ENCODE data around the gene CNTNAP4.

The CNTNAP4 gene

DNA sequence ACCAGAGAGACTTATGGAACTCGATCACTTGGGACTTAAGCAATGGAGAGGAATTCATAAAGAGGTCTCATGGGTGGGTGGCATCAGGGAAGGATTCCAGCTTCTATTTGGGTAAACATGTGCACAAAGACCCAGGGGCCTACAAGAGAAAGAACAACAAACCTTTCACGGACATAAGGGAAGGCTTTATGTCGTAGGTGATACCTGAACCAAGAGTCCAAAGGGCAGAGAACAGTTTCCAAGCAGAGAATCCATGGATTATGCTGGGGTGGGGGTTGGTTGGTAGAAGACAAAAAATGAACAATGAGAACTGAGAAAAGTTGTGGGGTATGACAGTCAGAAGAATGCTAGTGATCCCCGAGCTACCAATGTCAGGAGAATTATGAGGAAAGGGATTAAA lies 119.8 kb downstream of the CNTNAP4 start:
- DNase-seq (ENCODE audit: low spot score): no peak

DNA sequence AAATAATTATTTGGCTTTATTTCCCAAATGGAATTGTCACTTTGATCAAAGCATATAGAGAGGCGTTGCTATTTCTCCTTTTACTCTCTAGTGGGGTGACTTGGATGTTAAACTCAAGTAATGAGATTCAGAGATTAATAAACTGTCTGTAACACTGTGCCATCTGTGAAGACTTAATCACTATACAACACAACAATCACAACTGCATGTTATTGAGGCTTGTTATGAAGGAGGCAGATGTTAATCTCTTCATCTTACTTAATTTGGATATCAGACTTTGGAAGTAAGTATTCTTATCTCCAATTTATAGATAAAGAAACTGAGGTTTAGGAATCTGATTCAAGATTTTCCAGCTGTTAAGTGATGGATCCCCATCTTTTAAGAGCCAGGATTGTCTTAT lies 132.5 kb downstream of the CNTNAP4 start:
- DNase-seq (ENCODE audit: low spot score): no peak

DNA sequence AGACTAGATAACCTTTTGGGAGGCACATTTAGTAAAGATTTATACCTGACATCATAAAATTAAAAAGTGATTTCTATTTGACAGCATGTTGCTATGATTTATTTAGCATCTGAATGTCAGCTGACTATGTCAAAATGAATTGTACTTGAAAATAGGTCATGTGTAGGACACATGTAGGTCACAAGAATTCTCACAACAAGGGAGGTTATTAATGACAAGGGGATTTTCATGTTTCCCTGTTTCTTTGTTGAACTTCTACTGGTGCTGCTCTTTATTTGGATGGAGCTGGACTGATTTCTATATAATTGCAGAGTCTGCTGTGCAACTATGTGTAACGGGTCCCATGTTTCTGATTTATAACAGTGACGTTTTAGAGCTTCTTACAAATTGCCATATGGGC lies 144.4 kb downstream of the CNTNAP4 start:
- DNase-seq (ENCODE audit: low spot score): no peak

DNA sequence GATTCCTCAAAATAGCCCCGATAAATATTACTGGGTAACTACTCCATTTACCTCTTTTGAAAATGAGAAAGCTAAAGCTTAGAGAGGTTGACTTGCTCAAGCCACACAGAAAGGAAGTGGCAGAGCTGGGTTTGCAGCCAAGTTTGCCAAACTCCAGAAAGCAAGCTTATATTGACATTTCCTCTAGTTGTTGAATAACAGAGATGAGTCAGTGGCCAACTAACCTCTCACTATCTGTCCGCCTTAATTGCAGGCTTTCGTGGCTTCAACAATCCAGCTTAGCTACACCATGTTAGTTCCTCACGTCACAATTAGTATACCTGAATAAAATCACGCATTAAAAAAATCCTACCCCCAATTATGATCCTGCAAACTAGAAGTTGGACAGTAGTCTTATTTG lies 151.7 kb downstream of the CNTNAP4 start:
- DNase-seq (ENCODE audit: low spot score): no peak

DNA sequence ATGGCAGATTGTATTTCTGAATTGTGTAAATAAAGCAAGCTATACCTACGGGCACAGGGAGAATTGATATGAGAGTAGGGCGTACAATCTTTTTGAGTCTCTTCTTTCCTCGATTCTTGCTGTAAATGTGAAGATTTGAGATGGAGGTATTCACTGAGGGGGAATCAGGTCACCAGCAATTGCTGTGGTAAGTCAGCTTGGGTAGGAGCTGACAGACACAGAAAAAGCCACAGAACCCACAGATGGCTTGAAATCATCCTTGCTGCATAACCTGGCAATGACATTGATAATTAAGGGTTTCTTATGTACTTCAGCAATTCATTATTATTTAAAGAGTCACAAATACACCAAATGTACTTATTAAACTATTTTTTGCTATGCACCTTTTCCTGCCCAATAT lies 164.2 kb downstream of the CNTNAP4 start:
- no peak for DNase-seq (ENCODE audit: low spot score)

DNA sequence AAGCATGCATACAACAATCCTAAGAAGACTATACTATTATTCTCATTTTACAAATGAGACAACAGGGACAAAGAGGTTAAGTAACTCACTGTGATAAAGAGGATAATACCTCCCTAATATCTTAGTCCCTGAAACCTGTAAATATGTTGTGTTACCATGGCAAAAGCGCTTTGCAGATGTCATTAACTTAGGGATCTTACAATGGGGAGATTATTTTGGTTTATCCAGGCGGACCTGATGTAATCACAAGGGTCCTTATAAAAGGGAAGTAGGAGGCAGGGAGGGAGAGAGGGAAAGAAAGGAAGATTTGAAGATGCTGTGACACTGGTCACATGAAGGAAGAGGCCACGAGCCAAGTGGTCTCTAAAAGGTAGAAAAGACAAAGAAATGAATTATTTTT lies 164.7 kb downstream of the CNTNAP4 start:
- DNase-seq (ENCODE audit: low spot score): no peak

DNA sequence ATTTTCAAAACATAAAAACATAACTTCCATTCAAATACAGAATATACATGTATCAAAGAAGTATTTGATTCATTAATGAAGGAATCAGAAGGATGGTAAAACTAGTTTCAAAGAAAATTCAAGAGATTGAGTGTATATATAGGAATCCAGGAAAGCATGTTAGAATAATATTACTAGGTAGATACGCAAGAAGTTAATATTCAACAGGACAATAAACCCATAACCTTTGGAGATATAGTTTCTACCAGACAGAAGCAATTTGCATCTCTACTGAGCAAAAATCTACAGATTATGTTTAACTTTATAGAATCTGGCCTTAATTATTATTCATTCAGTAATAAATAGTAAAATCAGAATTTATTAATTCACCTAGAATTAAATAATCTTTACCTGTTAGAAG lies 166.8 kb downstream of the CNTNAP4 start:
- no peak for DNase-seq (ENCODE audit: low spot score)

DNA sequence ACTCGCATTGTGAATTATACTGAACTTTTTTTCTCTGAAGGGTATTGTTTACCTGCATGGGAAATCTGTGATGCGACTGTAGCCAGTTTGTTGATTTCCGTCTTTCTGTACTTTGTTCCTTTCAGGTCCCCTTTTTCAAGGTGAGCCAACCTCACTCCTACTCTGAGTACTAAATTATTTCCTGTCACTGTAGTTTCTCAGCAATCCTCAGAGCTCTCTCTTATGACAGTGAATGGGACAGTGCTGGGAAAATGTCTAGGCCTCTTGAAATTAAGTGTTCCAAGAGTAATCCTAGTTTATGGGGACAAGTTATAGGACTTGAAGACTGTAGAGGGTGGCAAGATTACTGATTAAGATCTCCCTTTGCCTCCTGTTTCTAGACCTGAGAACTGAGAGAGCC lies 167.6 kb downstream of the CNTNAP4 start:
- no peak for DNase-seq (ENCODE audit: low spot score)

DNA sequence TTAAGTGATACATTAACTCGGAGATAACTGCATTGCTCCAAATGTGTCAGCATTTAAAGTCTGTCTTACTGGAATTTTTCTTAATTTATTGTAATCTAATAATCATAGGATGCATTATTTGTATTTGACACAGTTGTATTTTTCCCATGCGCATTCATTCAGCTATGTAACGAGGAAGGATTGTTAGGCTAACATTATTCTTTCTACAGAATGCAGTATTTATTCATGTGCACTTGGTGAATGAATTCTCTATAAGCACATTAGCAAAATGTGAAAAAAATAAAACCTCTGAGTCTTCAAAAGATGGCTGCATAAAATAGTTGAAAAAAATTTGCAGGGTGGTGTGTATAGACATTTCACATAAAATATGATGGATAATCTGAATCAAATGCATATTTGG lies 168.6 kb downstream of the CNTNAP4 start:
- no peak for DNase-seq (ENCODE audit: low spot score)

DNA sequence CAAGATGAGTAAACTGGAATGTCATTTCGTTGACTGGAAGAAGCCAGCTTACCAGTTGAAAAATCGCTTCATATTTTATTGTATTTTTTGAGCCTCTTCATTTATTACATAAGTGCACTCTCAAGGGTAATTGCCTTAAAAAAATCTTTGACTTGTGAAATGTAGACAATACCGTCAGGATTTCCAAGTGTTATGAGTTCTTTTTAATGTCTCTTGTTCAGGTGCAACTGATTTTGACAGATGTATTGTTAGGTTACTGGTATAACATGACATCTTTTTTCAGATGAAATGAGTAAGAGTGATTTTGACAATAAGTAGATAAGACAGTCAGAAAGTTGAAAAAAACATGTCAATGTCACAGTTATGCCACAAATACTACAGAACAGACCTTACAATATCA lies 169.1 kb downstream of the CNTNAP4 start:
- no peak for DNase-seq (ENCODE audit: low spot score)

DNA sequence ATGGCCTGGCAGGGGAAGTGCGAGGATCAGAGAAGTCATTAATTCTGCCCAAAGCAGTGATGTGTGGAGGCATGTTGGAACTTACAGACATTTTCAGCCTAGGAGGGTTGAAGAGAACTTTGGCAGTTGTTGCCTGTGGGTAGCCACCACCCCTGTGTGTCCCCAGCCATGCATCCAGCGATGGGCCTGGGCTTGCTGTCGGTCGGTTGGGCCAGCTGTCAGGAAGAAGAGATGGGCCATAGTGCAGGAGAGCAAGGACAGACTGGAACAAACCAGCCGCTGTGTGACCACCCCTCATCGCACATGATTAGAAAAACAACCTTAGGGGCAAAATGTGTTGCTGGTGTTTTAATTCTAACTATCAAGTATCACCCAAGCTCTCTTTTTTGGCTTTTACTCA lies 173.7 kb downstream of the CNTNAP4 start:
- DNase-seq (ENCODE audit: low spot score): no peak

DNA sequence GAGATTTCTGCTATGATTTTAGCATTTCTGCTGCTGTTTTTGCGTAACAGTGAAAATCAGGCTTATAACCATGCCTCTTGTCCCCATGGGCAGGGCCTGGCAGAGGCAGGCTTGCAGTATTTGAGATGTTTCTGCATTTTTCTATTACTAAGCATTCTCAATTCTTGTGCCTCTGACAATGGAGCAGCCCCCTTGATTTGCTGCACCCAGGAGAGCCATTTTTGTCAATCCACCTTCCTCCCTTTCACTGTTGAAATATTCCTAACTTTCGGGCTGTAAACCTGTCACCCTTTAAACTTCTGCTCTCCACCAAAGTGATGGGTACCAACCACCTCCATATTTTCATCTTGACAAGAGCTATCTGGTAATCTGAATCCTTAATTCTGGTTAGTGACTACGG lies 178.1 kb downstream of the CNTNAP4 start:
- DNase-seq (ENCODE audit: low spot score): no peak

DNA sequence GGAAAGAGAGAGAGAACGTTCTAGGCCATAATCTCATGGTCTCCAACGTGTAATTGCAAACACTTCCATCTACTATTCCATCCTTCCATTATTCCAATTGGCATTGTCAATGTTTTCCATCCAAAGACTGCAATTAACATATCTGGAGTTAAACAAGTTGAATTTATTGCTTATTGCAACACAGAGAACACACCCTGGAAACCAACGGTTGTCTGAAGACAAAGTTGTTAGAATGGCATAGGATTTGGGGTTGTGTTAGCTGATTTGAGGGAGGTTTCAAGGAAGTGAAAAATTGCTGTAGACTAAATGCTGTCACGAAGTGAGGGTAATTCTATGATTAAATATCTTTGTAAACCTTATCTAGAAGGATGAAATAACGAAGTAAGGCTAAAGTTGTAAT lies 178.8 kb downstream of the CNTNAP4 start:
- no peak for DNase-seq (ENCODE audit: low spot score)

DNA sequence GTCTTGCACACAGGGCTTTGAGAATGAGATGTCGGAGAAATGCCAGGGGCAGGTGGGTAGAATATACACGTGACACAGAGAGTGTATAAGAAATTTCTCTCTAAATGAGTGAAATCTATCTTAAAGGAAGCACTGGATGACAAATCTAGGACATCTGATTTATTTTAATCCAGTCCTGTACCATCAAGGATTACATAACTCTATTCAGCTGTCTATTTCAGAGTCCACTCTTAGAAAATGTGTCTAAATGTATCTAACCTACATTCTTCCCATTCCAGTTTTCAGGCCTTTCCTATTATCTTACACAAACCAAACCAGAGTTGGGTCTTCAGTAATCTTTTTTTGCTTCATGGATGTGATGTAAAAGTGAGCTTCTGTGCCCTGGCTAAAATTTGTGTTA lies 181.9 kb downstream of the CNTNAP4 start:
- no peak for DNase-seq (ENCODE audit: low spot score)

DNA sequence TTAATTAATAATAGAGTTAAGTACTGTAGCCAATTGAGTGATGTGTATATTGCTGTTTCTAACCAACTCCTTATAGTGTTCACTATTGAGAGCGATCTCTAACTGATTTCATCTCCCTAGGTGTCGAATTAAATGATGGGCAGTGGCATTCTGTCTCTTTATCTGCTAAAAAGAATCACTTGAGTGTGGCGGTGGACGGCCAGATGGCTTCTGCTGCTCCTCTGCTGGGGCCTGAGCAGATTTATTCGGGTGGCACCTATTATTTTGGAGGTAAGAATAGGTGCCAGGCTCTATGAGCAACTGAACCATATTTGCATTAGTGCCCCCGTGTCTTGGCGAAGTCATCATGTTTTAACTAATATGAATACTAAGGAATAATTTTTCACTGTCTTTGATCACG lies 184.6 kb downstream of the CNTNAP4 start:
- DNase-seq (ENCODE audit: low spot score): no peak

DNA sequence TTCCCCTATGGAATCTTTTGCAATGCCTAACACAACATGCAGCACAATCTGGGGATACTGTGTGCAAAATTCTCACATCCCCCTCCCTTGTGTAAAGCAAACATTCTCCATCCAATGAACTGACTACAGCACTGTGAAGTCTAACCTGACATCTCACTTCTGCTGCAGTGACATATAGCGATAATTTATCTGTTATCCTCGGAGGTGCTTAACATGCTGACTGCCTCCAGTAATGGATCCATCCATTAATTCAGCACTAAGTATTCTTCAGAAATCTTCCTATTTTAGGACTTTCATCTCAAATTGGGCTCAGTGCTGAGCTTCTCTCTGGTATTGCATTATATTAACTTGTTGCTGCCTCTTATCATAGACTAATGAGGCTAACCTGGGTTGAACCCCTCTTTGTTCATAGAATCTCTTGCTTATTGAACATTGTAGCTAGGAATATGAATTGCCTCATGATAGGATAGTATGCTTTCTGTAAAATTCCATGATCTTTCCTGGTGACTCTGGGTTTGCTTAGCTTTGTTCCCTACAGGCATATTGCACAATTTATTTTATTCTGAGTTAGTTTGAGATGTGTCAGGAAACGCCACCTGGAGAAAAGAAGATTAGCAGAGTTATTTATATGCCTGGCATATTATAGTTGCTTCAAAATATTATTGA lies 187.9 kb downstream of the CNTNAP4 start:
- DNase-seq (ENCODE audit: low spot score): no peak

DNA sequence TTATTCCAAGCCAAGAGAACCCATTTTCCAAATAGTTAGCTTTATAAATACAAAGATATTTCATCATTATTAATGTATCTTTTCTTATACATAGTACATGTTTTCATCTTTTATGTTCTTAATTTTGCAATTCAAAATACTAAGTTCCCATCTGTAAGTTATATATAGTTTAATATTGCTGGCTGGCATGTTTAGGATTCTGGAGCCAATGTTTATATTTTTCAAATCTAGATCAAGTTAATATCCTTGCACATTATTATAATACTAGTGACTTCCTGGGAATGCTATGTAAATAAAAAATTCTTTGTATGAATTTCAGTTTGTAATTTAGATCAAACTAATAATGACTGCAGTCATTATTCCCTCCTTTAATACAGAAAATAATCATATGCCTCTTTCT lies 189.7 kb downstream of the CNTNAP4 start:
- no peak for DNase-seq (ENCODE audit: low spot score)

DNA sequence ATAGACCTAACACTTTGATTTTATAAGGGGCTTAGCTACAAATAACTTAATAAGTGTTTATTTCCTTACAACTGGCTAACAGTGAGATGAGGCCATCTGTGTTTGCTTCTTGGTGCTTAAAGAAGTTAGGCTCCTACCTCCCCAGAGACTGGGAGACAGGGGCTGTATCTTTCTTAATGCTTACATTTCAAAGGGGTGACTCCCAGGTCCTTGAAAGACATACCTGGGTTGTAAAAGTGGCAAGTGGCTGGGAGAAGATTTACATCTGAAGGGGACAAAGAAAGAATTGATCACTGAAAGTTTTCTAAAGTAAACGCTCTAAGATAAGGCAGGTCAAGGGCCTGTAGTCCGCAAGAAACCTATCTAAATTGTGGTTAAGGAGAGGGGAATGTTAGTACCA lies 196.8 kb downstream of the CNTNAP4 start:
- no peak for DNase-seq (ENCODE audit: low spot score)

DNA sequence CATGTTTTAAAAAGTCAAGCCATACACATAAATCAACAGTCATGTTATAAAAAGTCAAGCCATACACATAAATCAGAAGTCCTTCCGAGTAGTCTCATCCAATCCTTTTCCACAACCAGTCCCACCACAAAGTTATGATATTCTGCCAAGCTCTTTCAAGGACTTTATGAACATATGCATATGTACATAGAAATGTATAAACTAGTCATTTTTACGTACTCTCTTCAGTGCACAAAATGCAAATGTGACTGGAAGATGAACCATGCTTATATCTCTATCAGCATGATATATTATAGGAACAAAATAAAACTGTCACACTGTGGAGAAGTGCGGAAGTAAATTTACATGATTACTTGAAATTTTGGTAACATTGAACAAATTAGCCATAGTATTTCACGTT lies 200.9 kb downstream of the CNTNAP4 start:
- no peak for DNase-seq (ENCODE audit: low spot score)

DNA sequence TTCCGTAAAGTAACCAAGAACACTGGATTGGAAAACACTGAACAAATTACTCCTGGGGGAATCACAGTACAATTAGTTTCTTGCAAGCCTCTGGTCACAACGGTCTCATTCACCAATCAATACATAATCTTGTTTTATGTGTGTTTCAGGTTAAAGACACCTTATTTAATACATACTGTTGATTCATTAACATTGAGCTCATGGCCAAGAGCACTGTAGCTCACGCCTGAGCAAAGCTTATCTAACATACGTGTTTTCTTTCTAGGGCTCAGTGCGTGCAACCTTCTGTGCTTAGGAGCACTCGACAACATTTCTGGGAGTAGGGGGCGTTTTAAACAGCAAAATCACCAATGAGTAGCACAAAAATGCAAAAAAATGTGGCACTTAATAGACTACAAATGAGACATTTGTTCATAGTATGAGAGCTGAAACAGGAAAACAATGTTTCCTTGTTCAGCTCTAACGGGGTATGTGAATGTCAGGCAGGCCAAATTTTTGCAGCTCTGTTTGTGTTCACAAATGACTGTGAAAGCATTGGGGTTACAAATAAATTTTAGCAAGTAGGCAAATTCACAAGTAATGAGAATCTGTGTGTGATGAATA lies 206.2 kb downstream of the CNTNAP4 start:
- DNase-seq (ENCODE audit: low spot score): no peak

DNA sequence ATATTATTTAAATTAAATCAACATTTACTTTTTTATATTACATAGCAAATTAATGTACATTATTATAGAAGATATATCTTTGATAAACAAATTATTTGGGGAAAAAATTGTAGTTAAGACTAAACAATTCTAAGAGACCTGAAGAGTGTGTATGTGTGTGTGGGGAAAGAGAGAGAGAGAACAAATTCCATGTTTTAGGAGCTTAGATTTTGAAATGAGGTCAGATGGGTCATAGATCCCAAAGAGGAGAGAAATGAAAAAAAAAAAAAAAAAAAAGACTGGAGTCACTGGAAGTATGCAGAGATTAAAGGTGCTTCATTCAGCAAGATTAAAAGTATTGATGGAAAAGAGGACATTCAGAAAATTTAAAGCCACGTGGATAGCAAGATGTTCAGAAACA lies 206.8 kb downstream of the CNTNAP4 start:
- DNase-seq (ENCODE audit: low spot score): no peak

DNA sequence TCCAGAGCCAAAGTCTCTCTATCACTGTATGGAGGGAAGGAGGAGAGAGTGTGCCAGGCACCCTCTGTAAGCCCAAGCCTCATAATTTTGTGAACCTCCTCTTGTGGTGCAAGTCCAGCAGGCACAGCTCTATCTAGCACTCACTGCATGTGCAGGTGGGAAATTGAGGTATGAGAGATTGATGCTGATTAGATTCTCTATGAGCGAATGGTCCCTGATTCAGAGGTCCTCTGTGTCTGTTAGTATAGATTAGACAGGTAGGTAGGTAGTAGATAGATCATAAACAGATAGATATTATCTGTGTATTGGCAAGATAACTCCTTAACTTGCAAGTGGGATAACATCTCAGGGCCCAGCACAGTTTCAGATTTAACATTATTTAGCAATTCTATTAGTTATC lies 209.5 kb downstream of the CNTNAP4 start:
- no peak for DNase-seq (ENCODE audit: low spot score)

DNA sequence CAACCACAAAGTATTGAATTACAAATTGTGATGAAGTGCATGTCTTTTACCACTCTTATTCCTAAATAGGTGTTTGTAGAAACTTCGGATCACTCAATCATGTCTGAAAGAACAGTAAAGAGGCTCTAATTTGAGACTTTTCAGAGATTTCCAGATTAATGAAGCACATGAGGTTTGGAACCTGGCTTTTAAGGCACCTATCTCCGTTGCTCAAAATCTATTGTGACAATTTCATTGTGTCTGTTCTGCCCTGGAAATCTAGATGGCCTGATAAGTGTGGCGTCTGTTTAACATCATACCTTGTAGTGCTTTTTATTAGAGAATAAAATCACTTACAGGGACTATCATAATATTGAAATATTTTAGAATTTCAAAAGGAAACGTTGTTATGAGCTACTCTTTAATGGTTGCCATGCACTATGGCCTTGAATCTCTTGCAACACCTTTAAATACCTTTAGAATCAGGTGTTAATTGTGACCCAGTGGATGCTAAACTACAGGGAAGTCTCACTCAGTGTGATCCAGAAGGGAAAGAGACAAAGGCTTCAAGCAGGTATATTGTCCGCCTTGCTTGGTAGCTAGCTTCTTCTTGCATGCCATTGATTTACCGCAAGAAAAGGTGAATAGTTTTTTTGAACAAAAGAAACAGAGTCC lies 210.3 kb downstream of the CNTNAP4 start:
- no peak for DNase-seq (ENCODE audit: low spot score)

DNA sequence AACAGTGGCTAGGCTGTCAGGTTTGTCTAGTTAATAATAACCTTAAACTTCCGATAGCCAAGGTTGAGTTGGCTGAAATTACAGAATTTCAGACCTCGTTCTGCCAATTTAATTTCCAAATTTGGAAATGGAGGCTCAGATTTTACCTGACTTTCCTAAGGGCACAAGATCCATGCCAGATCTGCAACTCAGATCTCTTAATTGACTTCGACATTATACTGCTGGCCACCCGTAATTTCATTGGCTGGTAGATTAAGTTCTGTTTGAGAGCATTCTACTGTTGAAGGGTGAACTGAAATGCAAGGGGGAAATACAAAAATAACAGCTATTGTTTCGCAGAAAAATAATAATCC lies 210.8 kb downstream of the CNTNAP4 start:
- no peak for DNase-seq (ENCODE audit: low spot score)

All from ecto neural progenitor cell (in vitro differentiated cells).